ENCODE measurements around the gene CNEP1R1. TPM values are rescaled to one million over a fixed set of nuclear protein-coding genes. Genes with fewer than 3 reads are reported as not detected.
"Not testable (repeated sequence)": the region's sequence is repeated elsewhere in the genome, so short reads cannot be mapped to it uniquely, and the experiment has no call there.

Gene CNEP1R1
- total and polyA plus RNA-seq, 2 of the 8 experiments (the other 6 are each of a cell fraction or from before 2014, with no cell fraction given): 10.6 to 13.6 TPM

DNA sequence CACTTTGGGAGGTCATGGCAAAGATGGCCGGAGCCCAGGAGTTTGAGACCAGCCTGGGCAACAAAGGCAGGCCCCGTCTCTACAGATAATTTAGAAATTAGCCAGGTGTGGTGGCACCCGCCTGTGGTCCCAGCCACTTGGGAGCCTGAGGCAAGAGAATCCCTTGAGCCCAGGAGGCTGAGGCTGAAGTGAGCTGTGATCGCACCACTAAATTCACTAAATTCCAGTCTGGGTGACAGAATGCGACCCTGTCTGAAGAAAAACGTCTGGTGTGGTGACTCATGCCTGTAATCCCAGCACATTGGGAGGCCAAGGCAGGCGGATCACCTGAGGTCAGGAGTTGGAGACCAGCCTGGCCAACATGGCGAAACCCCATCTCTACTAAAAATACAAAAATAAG is 10.8 kb upstream of the CNEP1R1 start:
- not testable (repeated sequence) for H2BK5ac ChIP-seq (ENCODE audit: low read depth, low read length); H2BK12ac ChIP-seq (ENCODE audit: low read depth, low read length); H3K23ac ChIP-seq (ENCODE audit: insufficient read length); H3K79me1 ChIP-seq (ENCODE audit: low read depth, low read length); H3K4me2 ChIP-seq (ENCODE audit: insufficient read depth in 1 of 2, low read depth in 2 of 2, low read length in 2 of 2); H3K56ac ChIP-seq (replicated peaks; ENCODE audit: insufficient read length, low read depth, low read length); H3K27ac ChIP-seq (ENCODE audit: low read depth, low read length); H3K23me2 ChIP-seq (ENCODE audit: low read depth, low read length); H3K36me3 ChIP-seq (ENCODE audit: control insufficient read depth in 2 of 4, insufficient read depth in 4 of 4, low read length in 3 of 4); FAIRE-seq; H4K20me1 ChIP-seq (replicated peaks in 1 of 2; ENCODE audit: control insufficient read depth in 1 of 2, insufficient read depth in 2 of 2, low read length in 2 of 2); H3K18ac ChIP-seq (ENCODE audit: extremely low read depth, low read length); H3K14ac ChIP-seq (ENCODE audit: insufficient read length); H2BK120ac ChIP-seq (replicated peaks; ENCODE audit: low read depth, low read length); H3K79me2 ChIP-seq (ENCODE audit: control insufficient read depth in 1 of 2, insufficient read depth in 2 of 2, low read length in 2 of 2); H2AFZ ChIP-seq (ENCODE audit: low read length); H2BK20ac ChIP-seq (ENCODE audit: low read length); H3K4me1 ChIP-seq (replicated peaks in 1 of 4; ENCODE audit: control insufficient read depth in 3 of 4, insufficient read depth in 4 of 4, low read length in 3 of 4); H4K5ac ChIP-seq (ENCODE audit: insufficient read length, low read depth, low read length); H3K9me3 ChIP-seq (ENCODE audit: insufficient read depth in 2 of 2, low read depth in 1 of 2, low read length in 1 of 2); H4K91ac ChIP-seq (replicated peaks; ENCODE audit: insufficient read length, low read length); H3K4me3 ChIP-seq (ENCODE audit: extremely low read depth in 1 of 4, insufficient read depth in 2 of 4, low read depth in 3 of 4, low read length in 4 of 4); H3K4ac ChIP-seq (replicated peaks; ENCODE audit: insufficient read length, low read depth, low read length); DNase-seq (ENCODE audit: low read depth in 1 of 2, low spot score in 2 of 2); H2BK15ac ChIP-seq (ENCODE audit: low read length); H3K9ac ChIP-seq (replicated peaks in 1 of 4; ENCODE audit: extremely low read depth in 1 of 4, low read depth in 3 of 4, low read length in 3 of 4); H3K27me3 ChIP-seq (replicated peaks in 1 of 4; ENCODE audit: control insufficient read depth in 3 of 4, extremely low read depth in 1 of 4, insufficient read depth in 3 of 4, low read length in 3 of 4); H4K8ac ChIP-seq (ENCODE audit: extremely low read depth, insufficient read depth, low read length); H2AK5ac ChIP-seq (ENCODE audit: low read depth, low read length)
- 86% methylated on average over 8 of the region's 8 CpGs; no CpG with 5 or more reads in 1 of the 2 experiments for WGBS, 2 experiments (ENCODE audit: extremely low coverage in 1 of 2, insufficient coverage in 1 of 2, insufficient read length in 1 of 2, insufficient replicate concordance in 2 of 2, low coverage in 1 of 2, low lambda C conversion rate in 2 of 2, missing lambda C conversion rate in 1 of 2)
- ChIA-PET CTCF (ENCODE audit: partially characterized antibody) (interaction anchor here (0.6 kb wide), 1 partner anchor 30 kb away, joined by 3 read pairs; no protein-coding TSS in a partner anchor), POLR2A (ENCODE audit: partially characterized antibody) (interaction anchor here (1.2 kb wide), 1 partner anchor 11 kb away, joined by 3 read pairs; the partner anchor contains the start of gene CNEP1R1)
